ENCODE measurements around the gene GALNT11. TPM values are rescaled to one million over a fixed set of nuclear protein-coding genes. Genes with fewer than 3 reads are reported as not detected.

GALNT11 gene
- total RNA-seq, 1 experiment from 2014 or later, result 24.1 TPM

- Histone ChIP-seq H2AFZ (ENCODE audit: low read length) (no peak overlapping the region), H3K4ac (ENCODE audit: low read depth, low read length) (no peak overlapping the region), H3K79me1 (ENCODE audit: insufficient read depth, low read depth, low read length, poor library complexity, severe bottlenecking) (no peaks in the 10 kb centered on the region), H4K20me1 (ENCODE audit: control insufficient read depth, insufficient read depth, insufficient read length) (no peaks in the 10 kb centered on the region), H3K18ac (ENCODE audit: insufficient read length, low read depth, low read length) (no peak overlapping the region), H2BK20ac (ENCODE audit: low read depth, low read length, poor library complexity, severe bottlenecking) (no peak overlapping the region), H3K14ac (ENCODE audit: insufficient read depth, low read length) (no peak overlapping the region), H2BK12ac (ENCODE audit: insufficient read length, low read depth, low read length) (no peak overlapping the region), H3K27ac (ENCODE audit: insufficient read length, low read depth, low read length) (no peak overlapping the region), H3K23me2 (ENCODE audit: insufficient read length, low read depth, low read length, poor library complexity, severe bottlenecking) (no peaks in the 10 kb centered on the region), H2BK120ac (ENCODE audit: low read depth, low read length, poor library complexity, severe bottlenecking) (no peak overlapping the region), H4K91ac (ENCODE audit: insufficient read length, low read depth, low read length) (no peak overlapping the region), H3K27me3 (ENCODE audit: insufficient read depth, low read length) (no peaks in the 10 kb centered on the region), H3K79me2 (ENCODE audit: insufficient read depth, low read length) (no peaks in the 10 kb centered on the region), H2AK5ac (ENCODE audit: insufficient read length, low read length) (no peak overlapping the region), H4K5ac (ENCODE audit: insufficient read length, low read depth, low read length) (no peak overlapping the region), H2BK5ac (ENCODE audit: insufficient read length, low read length) (no peak overlapping the region), H3K23ac (ENCODE audit: insufficient read length, low read depth, low read length) (no peak overlapping the region), H2BK15ac (ENCODE audit: low read depth, low read length) (no peak overlapping the region), H3K4me1 (ENCODE audit: insufficient read depth, low read length) (no peaks in the 10 kb centered on the region), H3K9me3 (ENCODE audit: control insufficient read depth, low read depth, low read length) (no peaks in the 10 kb centered on the region), H3T11ph (ENCODE audit: low read length) (no peak overlapping the region), H3K56ac (ENCODE audit: insufficient read length, low read depth, low read length) (no peak overlapping the region), H3K9ac (ENCODE audit: extremely low read depth, insufficient read length, low read length) (no peak overlapping the region), H3K4me2 (ENCODE audit: insufficient read depth, insufficient read length, low read length) (no peak overlapping the region), H4K8ac (replicated peaks; ENCODE audit: insufficient read length, low read depth, low read length) (no peak overlapping the region)
- Mint-ChIP-seq H3K4me1 (peaks cover 4 to 9% of the 10 kb centered on the region in 2 experiments; a peak in 3 of 4 replicates), H3K4me3 (no peak overlapping the region), H3K9me3 (peaks cover 0 to 7% of the 10 kb centered on the region in 2 experiments; a peak in 2 of 5 replicates), H3K27me3 (ENCODE audit: low read depth) (peaks cover 1% of the 10 kb centered on the region), H3K36me3 (ENCODE audit: insufficient read depth in 1 of 3, low read depth in 3 of 3) (peaks cover 12 to 40% (median 30%) of the 10 kb centered on the region in 3 experiments; a peak in 6 of 7 replicates), H3K27ac (no peak overlapping the region)
- no CpG with 5 or more reads among the region's 12 CpGs for WGBS (ENCODE audit: extremely low coverage, insufficient read length, low lambda C conversion rate)
- no peak for TF ChIP-seq CTCF (conservative IDR thresholded peaks at IDR 0.05)
- DNase-seq, result no peak
These were observed 106.6 kb downstream of the GALNT11 start for GRCh38 chr7:152131981-152132494.
